ENCODE data around the gene NAT8L. TPM values are rescaled to one million over a fixed set of nuclear protein-coding genes. Genes with fewer than 3 reads are reported as not detected.
A peak's percentile ranks its signal among the peaks of the same experiment; 100 is the strongest.

NAT8L gene
- total RNA-seq, 2 experiments from 2014 or later: not detected

DNA sequence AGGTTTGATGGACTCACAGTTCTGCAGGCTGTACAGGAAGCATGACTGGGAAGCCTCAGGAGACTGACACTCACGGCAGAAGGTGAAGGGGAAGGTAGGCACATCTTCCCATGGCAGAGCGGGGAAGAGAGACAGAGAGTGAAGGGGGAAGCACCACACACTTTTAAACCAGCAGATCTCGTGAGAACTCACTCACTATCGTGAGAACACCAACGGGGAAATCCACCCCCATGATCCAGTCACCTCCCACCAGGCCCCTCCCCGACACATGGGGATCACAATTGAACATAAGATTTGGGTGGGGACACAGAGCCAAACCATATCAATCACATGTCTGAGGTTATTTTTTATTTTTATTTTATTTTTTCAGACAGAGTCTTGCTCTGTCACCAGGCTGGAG, 4.9 kb upstream of the NAT8L start:
- ChIA-PET CTCF (no interaction called here), POLR2A (no interaction called here)
- no peak for ATAC-seq (ENCODE audit: poor library complexity)
- Mint-ChIP-seq H3K4me1 (ENCODE audit: low read depth) (peaks cover 4% of the 10 kb centered on the region), H3K4me3 (no peak overlapping the region), H3K27me3 (peaks cover 53% of the 10 kb centered on the region), H3K27ac (no peak overlapping the region), H3K36me3 (ENCODE audit: low read depth) (no peaks in the 10 kb centered on the region), H3K9me3 (no peaks in the 10 kb centered on the region)
- H3K4me3 ChIP-seq (ENCODE audit: low read length): no peak overlapping the region
- no peaks in the 10 kb centered on the region for H3K36me3 ChIP-seq (ENCODE audit: insufficient read depth, low read length)
- intact Hi-C loops (cut with DNase I, micrococcal nuclease): no loop called here
- peaks cover 27 to 40% of the 10 kb centered on the region in 2 experiments for H3K27me3 ChIP-seq (ENCODE audit: control insufficient read depth in 1 of 2, insufficient read depth in 2 of 2, low read length in 2 of 2)
- no peak overlapping the region for H3K27ac ChIP-seq (ENCODE audit: low read depth in 1 of 2, low read length in 2 of 2)
- DNase-seq: no peak
- TF ChIP-seq, protein P1, sequence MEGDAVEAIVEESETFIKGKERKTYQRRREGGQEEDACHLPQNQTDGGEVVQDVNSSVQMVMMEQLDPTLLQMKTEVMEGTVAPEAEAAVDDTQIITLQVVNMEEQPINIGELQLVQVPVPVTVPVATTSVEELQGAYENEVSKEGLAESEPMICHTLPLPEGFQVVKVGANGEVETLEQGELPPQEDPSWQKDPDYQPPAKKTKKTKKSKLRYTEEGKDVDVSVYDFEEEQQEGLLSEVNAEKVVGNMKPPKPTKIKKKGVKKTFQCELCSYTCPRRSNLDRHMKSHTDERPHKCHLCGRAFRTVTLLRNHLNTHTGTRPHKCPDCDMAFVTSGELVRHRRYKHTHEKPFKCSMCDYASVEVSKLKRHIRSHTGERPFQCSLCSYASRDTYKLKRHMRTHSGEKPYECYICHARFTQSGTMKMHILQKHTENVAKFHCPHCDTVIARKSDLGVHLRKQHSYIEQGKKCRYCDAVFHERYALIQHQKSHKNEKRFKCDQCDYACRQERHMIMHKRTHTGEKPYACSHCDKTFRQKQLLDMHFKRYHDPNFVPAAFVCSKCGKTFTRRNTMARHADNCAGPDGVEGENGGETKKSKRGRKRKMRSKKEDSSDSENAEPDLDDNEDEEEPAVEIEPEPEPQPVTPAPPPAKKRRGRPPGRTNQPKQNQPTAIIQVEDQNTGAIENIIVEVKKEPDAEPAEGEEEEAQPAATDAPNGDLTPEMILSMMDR (IDR thresholded peaks at IDR 0.05): no peak
- peaks cover 4% of the 10 kb centered on the region for H3K4me1 ChIP-seq (ENCODE audit: insufficient read depth, low read length)
- no peaks in the 10 kb centered on the region for H3K9me3 ChIP-seq (ENCODE audit: control insufficient read depth in 1 of 2, insufficient read depth in 1 of 2, low read length in 2 of 2)

DNA sequence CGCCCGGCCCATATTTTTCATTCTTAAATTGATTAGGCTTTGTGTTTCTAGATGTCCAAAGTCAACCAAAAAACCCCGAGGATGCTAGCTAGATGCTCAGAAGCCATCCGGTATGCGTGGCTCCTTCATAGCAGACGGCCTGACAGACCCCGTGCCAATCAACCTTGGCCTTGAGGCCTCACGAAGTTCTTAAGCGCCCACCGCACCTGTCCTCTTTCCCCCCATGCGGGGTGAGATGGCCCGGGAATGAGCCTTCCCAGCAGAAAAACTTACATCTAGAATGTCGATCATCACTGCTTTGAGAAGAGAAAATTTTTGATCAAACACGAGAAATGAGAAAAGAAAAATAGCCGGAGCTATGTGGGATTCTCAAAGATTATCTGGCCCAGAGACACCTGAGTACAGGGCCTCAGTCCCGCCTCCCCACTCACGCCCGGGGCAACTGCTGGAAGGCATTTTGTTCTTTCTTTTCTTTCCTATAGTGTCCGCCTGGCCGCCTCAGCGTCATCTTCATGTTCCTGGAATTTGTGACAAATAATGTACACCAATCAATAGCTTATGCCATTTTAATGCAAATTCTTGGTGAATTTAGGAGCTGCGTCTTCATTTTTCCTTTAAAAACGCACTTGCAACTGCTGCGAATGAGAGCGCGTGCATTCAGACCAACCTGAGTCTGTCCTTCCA, 1.6 kb upstream of the NAT8L start:
- peaks cover 42% of the 10 kb centered on the region for H3K27me3 Mint-ChIP-seq
- no peak for DNase-seq
- Histone ChIP-seq H3K9me3 (ENCODE audit: control insufficient read depth in 1 of 2, insufficient read depth in 1 of 2, low read length in 2 of 2) (peaks cover 0 to 5% of the 10 kb centered on the region in 2 experiments), H3K4me3 (ENCODE audit: low read length) (no peak overlapping the region), H3K4me1 (ENCODE audit: insufficient read depth, low read length) (peaks cover 11% of the 10 kb centered on the region), H3K36me3 (ENCODE audit: insufficient read depth, low read length) (no peaks in the 10 kb centered on the region), H3K27ac (ENCODE audit: low read depth in 1 of 2, low read length in 2 of 2) (no peak overlapping the region), H3K27me3 (ENCODE audit: control insufficient read depth in 1 of 2, insufficient read depth in 2 of 2, low read length in 2 of 2) (peaks cover 24 to 50% of the 10 kb centered on the region in 2 experiments)
- intact Hi-C loops (cut with DNase I, micrococcal nuclease): no loop called here
- peaks cover 4% of the 10 kb centered on the region for H3K4me1 Mint-ChIP-seq (ENCODE audit: low read depth)
- CTCF ChIA-PET: no interaction called here
- H3K36me3 Mint-ChIP-seq (ENCODE audit: low read depth): no peaks in the 10 kb centered on the region
- H3K9me3 Mint-ChIP-seq: no peaks in the 10 kb centered on the region
- H3K27ac Mint-ChIP-seq: no peak overlapping the region
- TF ChIP-seq, protein P1 (IDR thresholded peaks at IDR 0.05): no peak
- POLR2A ChIA-PET: interaction anchor here (1.6 kb wide), 1 partner anchor 49 kb away, joined by 4 read pairs; the partner anchor contains the start of gene NELFA
- H3K4me3 Mint-ChIP-seq: peak overlapping the region; percentile 81
- ATAC-seq (ENCODE audit: poor library complexity): no peak

DNA sequence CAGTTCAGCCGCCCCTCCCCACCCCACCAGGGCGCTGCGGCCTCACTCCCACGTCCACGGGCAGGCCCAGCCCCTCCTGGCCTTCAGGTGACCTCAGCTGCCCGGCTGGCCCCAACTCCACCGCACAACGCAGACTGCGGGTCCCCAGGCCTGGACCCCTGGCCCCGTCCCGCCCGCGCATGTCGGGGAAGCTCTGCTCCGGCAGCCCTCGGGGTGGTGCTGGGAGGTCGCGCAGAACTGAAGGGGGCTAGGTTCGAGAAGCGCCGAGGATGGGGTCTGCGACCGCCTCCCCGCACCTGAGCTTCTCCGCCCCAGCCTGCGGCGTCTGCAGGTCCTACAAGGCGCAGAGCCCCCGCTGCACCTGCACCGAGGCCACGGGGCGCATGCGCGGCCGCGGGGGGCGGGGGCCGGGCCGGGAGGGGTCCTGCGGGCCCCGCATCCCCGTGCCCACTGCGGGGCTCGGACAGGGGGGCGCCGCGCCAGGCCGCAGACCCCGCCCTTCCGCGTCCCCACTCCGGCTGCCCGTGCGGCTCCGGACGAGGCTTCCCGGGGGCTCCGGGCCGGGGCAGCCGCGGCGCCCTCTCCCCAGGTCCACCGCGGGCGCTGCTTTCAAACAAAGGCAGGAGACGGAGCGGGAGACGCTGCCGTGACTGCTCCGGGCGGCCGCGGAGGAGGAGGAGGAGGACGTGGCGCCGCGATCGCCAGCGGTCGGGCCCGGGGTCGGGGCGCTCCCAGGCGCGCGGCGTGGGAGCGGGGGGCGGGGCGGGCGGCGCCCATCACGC, 672 bp upstream of the NAT8L start:
- Histone ChIP-seq H3K4me3 (ENCODE audit: low read length) (no peak overlapping the region), H3K27ac (ENCODE audit: low read depth in 1 of 2, low read length in 2 of 2) (no peak overlapping the region), H3K36me3 (ENCODE audit: insufficient read depth, low read length) (no peaks in the 10 kb centered on the region), H3K27me3 (ENCODE audit: control insufficient read depth in 1 of 2, insufficient read depth in 2 of 2, low read length in 2 of 2) (peaks cover 28 to 46% of the 10 kb centered on the region in 2 experiments), H3K9me3 (ENCODE audit: control insufficient read depth in 1 of 2, insufficient read depth in 1 of 2, low read length in 2 of 2) (peaks cover 0 to 5% of the 10 kb centered on the region in 2 experiments), H3K4me1 (ENCODE audit: insufficient read depth, low read length) (peaks cover 11% of the 10 kb centered on the region)
- ChIA-PET CTCF (no interaction called here), POLR2A (interaction anchor here (1.6 kb wide), 1 partner anchor 50 kb away, joined by 4 read pairs; the partner anchor contains the start of gene NELFA)
- DNase-seq (peak in 1 of 14 experiments; percentile 32), ATAC-seq (ENCODE audit: poor library complexity) (peak; percentile 21)
- H3K27me3 Mint-ChIP-seq: peaks cover 40% of the 10 kb centered on the region
- H3K36me3 Mint-ChIP-seq (ENCODE audit: low read depth): no peaks in the 10 kb centered on the region
- H3K4me1 Mint-ChIP-seq (ENCODE audit: low read depth): peaks cover 4% of the 10 kb centered on the region
- no peak overlapping the region for H3K4me3 Mint-ChIP-seq
- H3K27ac Mint-ChIP-seq: no peak overlapping the region
- intact Hi-C loops (cut with DNase I, micrococcal nuclease): no loop called here
- TF ChIP-seq, protein P1 (IDR thresholded peaks at IDR 0.05): no peak
- H3K9me3 Mint-ChIP-seq: no peaks in the 10 kb centered on the region
